ENCODE results near the gene WWC1. TPM values are rescaled to one million over a fixed set of nuclear protein-coding genes. Genes with fewer than 3 reads are reported as not detected.
A peak's percentile ranks its signal among the peaks of the same experiment; 100 is the strongest.
"Not testable (repeated sequence)": the region's sequence is repeated elsewhere in the genome, so short reads cannot be mapped to it uniquely, and the experiment has no call there.

Gene WWC1
- total RNA-seq, 1 experiment from 2014 or later: 98.5 TPM

- in situ Hi-C loops (cut with HindIII; ENCODE audit: low pct_unique_long_range_greater_than_20kb, low sequenced_read_pairs): no loop called here
- DNase-seq (ENCODE audit: low read depth): no peak
These were observed 9.3 kb upstream of the WWC1 start for GRCh38 chr5:168282120-168282519.

DNA sequence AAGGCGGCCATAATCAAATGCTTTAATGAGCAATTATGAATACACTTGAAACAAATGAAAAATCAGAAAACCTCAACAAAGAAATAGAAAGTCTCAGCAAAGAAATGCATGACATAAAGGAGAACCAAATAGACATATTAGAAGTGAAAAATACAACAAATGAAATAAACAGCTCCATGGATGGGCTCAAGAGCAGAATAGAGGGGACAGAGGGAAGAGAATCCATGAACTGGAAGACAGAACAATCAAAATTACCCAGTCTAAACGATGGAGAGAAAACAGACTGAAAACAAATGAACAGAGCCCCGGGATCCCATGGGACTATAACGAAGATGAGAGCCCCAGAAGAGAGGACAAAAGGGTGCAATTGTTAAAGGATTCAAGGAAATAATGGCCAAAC, 6.6 kb upstream of the WWC1 start:
- in situ Hi-C loops (cut with HindIII; ENCODE audit: low pct_unique_long_range_greater_than_20kb, low sequenced_read_pairs): no loop called here

GRCh38 chr5:168285696-168286095, 5.7 kb upstream of the WWC1 start:
- in situ Hi-C loops (cut with HindIII; ENCODE audit: low pct_unique_long_range_greater_than_20kb, low sequenced_read_pairs): no loop called here

More for the DNA sequence above, 6.6 kb upstream of the WWC1 start:
- DNase-seq (ENCODE audit: low read depth): no peak

DNA sequence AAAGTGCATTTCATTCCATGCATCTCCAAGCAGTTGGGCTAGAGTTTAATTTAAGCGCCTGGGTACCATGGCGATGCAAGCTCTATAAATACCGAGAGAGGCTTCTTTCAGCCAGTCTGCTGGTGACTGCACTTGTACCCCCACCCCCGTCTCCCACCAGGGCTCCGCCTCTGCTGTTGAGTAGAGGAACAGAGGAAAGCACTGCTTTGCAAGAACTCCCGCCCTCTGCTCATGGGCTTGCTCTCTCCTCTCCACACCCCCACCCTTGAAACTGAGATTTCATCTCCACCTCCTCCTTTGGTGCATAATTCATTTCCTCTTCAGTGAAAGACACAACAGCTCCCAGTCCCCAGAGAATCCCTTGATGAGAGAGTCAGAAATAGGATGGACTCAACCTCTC, 5.1 kb upstream of the WWC1 start:
- in situ Hi-C loops (cut with HindIII; ENCODE audit: low pct_unique_long_range_greater_than_20kb, low sequenced_read_pairs): no loop called here
- DNase-seq (ENCODE audit: low read depth): peak; percentile 30

More at GRCh38 chr5:168285696-168286095, 5.7 kb upstream of the WWC1 start:
- no peak for DNase-seq (ENCODE audit: low read depth)

DNA sequence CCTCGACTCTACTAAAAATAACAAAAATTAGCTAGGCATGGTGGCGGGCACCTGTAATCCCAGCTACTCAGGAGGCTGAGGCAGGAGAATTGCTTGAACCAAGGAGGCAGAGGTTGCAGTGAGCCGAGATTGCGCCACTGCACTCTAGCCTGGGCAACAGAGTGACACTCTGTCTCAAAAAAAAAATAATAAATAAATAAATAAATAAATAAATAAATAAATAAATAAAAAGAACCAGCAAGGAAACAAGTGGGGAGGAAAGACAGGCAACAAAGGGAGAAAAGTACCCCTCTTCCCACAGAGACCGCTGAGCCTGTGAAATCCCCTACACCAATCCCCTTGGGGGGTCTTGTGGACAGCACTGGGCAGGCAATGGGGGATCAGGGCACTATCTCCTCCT, 4.6 kb upstream of the WWC1 start:
- DNase-seq (ENCODE audit: low read depth); in situ Hi-C loops (cut with HindIII; ENCODE audit: low pct_unique_long_range_greater_than_20kb, low sequenced_read_pairs): not testable (repeated sequence)

GRCh38 chr5:168287362-168287761, 4.1 kb upstream of the WWC1 start:
- in situ Hi-C loops (cut with HindIII; ENCODE audit: low pct_unique_long_range_greater_than_20kb, low sequenced_read_pairs): no loop called here
- no peak for DNase-seq (ENCODE audit: low read depth)

GRCh38 chr5:168288349-168289245, 2.8 kb upstream of the WWC1 start:
- in situ Hi-C loops (cut with HindIII; ENCODE audit: low pct_unique_long_range_greater_than_20kb, low sequenced_read_pairs): no loop called here

GRCh38 chr5:168290902-168291341, 523 bp upstream of the WWC1 start:
- in situ Hi-C loops (cut with HindIII; ENCODE audit: low pct_unique_long_range_greater_than_20kb, low sequenced_read_pairs): no loop called here

More at GRCh38 chr5:168288349-168289245, 2.8 kb upstream of the WWC1 start:
- peak; percentile 98 for DNase-seq (ENCODE audit: low read depth)

DNA sequence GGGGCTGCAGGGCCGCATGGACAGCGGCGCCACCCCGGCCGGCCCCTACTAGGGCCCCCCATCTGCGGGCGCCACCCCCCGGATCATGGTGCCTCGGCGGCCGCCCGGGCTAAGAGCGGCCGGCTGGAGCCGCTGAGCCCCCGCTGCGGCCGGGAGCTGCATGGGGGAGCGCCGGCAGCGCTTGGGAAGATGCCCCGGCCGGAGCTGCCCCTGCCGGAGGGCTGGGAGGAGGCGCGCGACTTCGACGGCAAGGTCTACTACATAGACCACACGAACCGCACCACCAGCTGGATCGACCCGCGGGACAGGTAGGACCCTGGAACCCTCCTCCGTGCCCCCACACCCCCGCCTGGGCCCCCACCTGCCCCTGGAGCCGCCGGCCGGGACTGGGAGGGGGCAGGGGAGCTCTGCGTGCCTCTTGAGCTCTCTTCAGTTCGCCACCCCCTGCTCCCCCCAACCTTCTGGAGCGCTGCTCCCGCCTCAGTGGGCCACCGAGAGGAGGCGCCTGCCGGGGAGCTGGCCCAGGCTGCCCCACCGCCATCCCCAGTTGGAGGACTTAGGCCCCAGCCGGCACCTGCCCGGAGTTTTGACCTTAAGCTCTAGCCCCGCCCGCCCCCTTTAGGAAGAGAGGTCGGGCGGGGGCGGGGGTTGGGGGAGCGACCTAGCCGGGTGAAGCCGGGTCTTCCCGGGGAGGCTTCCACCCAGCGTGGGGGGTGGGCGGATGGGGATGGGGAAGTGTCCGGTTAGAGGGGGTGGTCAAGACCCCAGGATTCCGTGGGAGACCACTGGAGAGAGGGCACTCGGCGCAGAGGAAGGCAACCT, 730 bp downstream of the WWC1 start:
- in situ Hi-C loops (cut with HindIII; ENCODE audit: low pct_unique_long_range_greater_than_20kb, low sequenced_read_pairs): no loop called here
- DNase-seq (ENCODE audit: low read depth): no peak

More at GRCh38 chr5:168290902-168291341, 523 bp upstream of the WWC1 start:
- DNase-seq (ENCODE audit: low read depth): no peak

DNA sequence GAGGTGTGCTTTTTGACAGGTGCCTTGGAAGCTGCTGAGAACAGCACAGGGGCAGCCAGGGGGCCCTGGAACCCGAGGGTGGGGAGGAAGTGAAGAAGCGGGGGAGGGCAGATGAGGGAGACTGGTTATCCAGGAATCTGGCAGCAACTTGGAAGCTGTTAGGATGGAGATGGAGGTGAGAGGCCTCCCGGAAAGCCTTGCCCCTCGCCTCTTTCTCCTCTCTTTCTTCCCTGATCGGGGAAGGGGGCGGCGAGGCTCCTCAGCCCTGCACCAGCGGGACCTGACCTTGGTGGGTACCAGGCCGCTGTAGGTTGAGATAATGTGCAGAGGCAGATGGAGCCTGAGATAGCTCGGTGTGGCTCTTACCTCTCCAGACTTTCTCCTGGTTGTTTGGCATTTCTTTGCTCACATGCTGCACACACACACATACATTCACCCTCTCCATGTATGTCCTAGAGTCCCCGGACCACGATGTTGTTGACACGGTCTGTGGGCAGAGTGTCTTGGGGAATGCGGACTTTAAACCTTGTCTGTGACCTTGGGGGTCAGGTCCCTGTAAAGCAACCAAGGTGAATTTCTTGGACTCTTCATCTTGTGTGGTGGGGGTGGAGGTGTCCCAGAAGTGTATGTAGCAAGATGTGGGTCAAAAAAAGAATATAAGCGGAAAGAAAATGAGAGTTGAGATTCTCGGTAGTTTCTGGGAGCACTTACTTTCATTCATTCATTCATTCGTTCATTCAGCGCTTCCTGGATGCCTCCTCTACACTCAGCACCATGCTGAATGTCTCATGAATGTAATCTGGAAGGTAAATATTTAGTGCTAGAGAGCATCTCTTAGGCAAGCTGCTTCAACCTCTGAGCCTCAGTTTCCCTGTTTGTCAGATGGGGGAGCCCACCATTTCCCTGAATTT, 1.6 kb downstream of the WWC1 start:
- in situ Hi-C loops (cut with HindIII; ENCODE audit: low pct_unique_long_range_greater_than_20kb, low sequenced_read_pairs): no loop called here
- DNase-seq (ENCODE audit: low read depth): no peak

GRCh38 chr5:168295574-168296201, 4.2 kb downstream of the WWC1 start:
- in situ Hi-C loops (cut with HindIII; ENCODE audit: low pct_unique_long_range_greater_than_20kb, low sequenced_read_pairs): no loop called here
- peak; percentile 72 for DNase-seq (ENCODE audit: low read depth)

- DNase-seq (ENCODE audit: low read depth): no peak
- in situ Hi-C loops (cut with HindIII; ENCODE audit: low pct_unique_long_range_greater_than_20kb, low sequenced_read_pairs): no loop called here
These were observed 5.2 kb downstream of the WWC1 start for GRCh38 chr5:168296682-168297081.

- DNase-seq (ENCODE audit: low read depth): no peak
- in situ Hi-C loops (cut with HindIII; ENCODE audit: low pct_unique_long_range_greater_than_20kb, low sequenced_read_pairs): no loop called here
These were observed 7.5 kb downstream of the WWC1 start for GRCh38 chr5:168298949-168299348.

DNA sequence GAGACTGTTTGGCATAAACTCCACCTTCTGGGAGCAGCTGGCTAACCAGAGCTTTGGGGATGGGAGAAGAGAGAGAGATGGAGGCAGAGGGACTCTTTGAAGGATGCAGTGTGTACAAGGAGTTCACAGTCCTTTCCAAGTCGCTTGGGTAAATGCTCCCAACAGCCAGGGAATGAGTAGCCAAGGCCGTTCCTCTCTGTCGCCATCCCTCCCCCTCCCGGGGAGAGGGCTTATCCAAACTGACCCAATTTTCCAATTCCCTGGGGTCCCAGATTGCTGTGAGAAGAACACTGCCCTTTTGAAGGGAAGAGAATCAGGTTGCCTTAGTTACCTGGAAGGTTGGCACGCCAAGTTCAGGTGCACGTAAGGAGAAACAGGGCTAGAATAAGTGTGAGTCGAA, 7.9 kb downstream of the WWC1 start:
- DNase-seq (ENCODE audit: low read depth): no peak
- in situ Hi-C loops (cut with HindIII; ENCODE audit: low pct_unique_long_range_greater_than_20kb, low sequenced_read_pairs): no loop called here

- in situ Hi-C loops (cut with HindIII; ENCODE audit: low pct_unique_long_range_greater_than_20kb, low sequenced_read_pairs): no loop called here
- DNase-seq (ENCODE audit: low read depth): no peak
These were observed 9.1 kb downstream of the WWC1 start for GRCh38 chr5:168300326-168301182.

- in situ Hi-C loops (cut with HindIII; ENCODE audit: low pct_unique_long_range_greater_than_20kb, low sequenced_read_pairs): no loop called here
- DNase-seq (ENCODE audit: low read depth): peak; percentile 92
These were observed 10.3 kb downstream of the WWC1 start for GRCh38 chr5:168301593-168302390.

All from Caki2 (cell line).